Islet precursor cell (in vitro differentiated cells): ENCODE measurements around the gene RBM4B.

Source experiments
- DNase-seq: peaks from one replicate; pipeline ENCODE4 v3.0.0-alpha.2; 2018

Gene RBM4B

GRCh38 chr11:66706989-66707388 lies 29.3 kb upstream of the RBM4B start:
- no peak for DNase-seq

- no peak for DNase-seq
Measured at GRCh38 chr11:66705587-66706335, 28.1 kb upstream of the RBM4B start.

GRCh38 chr11:66704659-66705360 lies 27.1 kb upstream of the RBM4B start:
- no peak for DNase-seq

- DNase-seq, result no peak
Measured at GRCh38 chr11:66701432-66702240, 23.9 kb upstream of the RBM4B start.

GRCh38 chr11:66700742-66701141 lies 23.1 kb upstream of the RBM4B start:
- DNase-seq, result no peak

- no peak for DNase-seq
Measured at GRCh38 chr11:66700337-66700736, 22.6 kb upstream of the RBM4B start.

- DNase-seq, result no peak
Measured at GRCh38 chr11:66698491-66698890, 20.8 kb upstream of the RBM4B start.

- DNase-seq, result no peak
Measured at GRCh38 chr11:66697988-66698387, 20.3 kb upstream of the RBM4B start.

- DNase-seq, result no peak
Measured at GRCh38 chr11:66696146-66696545, 18.5 kb upstream of the RBM4B start.

GRCh38 chr11:66694732-66695207 lies 17.1 kb upstream of the RBM4B start:
- DNase-seq, result peak; percentile 99

- DNase-seq, result no peak
Measured at GRCh38 chr11:66694056-66694410, 16.3 kb upstream of the RBM4B start.

GRCh38 chr11:66693356-66694055 lies 15.8 kb upstream of the RBM4B start:
- DNase-seq, result no peak

GRCh38 chr11:66692871-66693331 lies 15.2 kb upstream of the RBM4B start:
- no peak for DNase-seq

GRCh38 chr11:66692446-66692845 lies 14.8 kb upstream of the RBM4B start:
- no peak for DNase-seq

GRCh38 chr11:66691311-66691980 lies 13.8 kb upstream of the RBM4B start:
- DNase-seq, result no peak

- DNase-seq, result no peak
Measured at GRCh38 chr11:66689661-66690590, 12.2 kb upstream of the RBM4B start.

- no peak for DNase-seq
Measured at GRCh38 chr11:66688561-66689534, 11.2 kb upstream of the RBM4B start.

GRCh38 chr11:66687831-66688281 lies 10.2 kb upstream of the RBM4B start:
- DNase-seq, result no peak
